ENCODE measurements around the gene HOXB2.

DNA sequence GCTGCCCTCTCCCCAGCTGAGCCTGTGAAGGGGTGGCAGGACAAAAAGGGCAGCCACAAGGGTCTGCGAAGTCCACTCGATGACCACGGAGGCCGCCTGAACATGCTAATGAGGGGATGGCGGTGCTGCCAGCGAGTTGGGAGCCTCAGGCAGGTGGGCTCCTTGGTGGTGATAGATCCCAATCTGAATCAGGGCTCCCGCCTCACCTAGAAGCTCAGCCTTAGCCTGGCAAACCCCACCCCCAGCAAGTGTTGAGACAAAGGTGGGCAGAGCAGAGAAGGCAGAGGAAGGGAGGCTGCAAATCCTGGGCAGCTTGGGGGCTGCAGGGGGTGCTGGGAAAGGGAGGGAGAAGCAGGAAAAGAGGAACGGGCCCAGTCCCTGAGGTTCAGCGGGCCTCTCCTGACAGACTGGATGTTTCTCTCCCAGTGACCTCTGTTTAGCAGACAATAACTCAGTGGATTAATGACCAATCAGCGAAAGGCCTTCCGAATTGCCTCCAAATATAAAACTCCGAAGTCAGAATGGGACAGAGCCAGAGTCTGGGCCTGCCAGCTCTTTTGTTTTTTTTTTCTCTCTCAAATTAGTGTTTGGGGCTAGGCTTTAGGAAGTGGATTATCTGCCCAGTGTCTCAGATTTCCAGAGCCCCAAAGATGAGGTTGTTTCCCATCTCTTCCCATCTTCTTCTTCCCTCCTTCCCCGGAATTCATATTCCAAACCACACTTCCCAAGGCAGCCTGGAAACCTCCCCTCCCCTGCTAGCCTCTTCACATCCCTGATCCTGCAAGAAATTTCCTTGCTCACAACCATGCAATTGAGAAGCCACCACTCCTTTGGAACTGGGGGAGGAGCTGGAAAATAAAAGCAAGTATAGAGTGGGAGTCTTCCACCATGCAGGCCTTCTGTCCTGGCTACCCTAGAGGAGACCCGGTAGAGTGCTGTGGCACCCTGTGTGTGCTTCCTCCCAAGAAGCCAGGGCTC lies 15.2 kb upstream of the HOXB2 start:
- TF ChIP-seq CTCF (conservative IDR thresholded peaks at IDR 0.05 in 1 of 2, IDR thresholded peaks at IDR 0.05 in 1 of 2; ENCODE audit: low read depth in 1 of 2, low read length in 2 of 2) (peak in 1 of 2 donors; percentile 18), EZH2 (IDR thresholded peaks at IDR 0.05; ENCODE audit: low read length, missing control alignments) (no peak)
